Neural progenitor cell (in vitro differentiated cells): ENCODE data around the gene ARHGAP23. TPM values are rescaled to one million over a fixed set of nuclear protein-coding genes. Genes with fewer than 3 reads are reported as not detected.

Experiments used
- DNase-seq: peaks from one replicate; pipeline ENCODE4 v3.0.0-alpha.2; 2016; ENCODE audit warnings: low spot score
- H2AFZ ChIP-seq: fragments of 200-600 bp; sonication (generic); replicated peaks from 2 replicates; pipeline ENCODE4 v1.6.1; 2016; ENCODE audit warnings: antibody characterized with exemption
- H3F3A ChIP-seq: fragments of 200-600 bp; sonication (generic); 2 replicates; pipeline ENCODE4 v1.6.1; 2016; ENCODE audit warnings: antibody characterized with exemption, low read depth
- H3K27ac ChIP-seq: fragments of 200-600 bp; sonication (generic); 2 replicates; pipeline ENCODE4 v1.5.1; 2016; ENCODE audit warnings: mild to moderate bottlenecking
- H3K27me3 ChIP-seq: fragments of 200-600 bp; sonication (generic); 2 replicates; pipeline ENCODE4 v1.6.1; 2016; ENCODE audit warnings: mild to moderate bottlenecking, moderate library complexity
- H3K36me3 ChIP-seq: fragments of 200-600 bp; sonication (generic); 2 replicates; pipeline ENCODE4 v1.5.1; 2016
- H3K4me1 ChIP-seq: fragments of 200-600 bp; sonication (generic); 2 replicates; pipeline ENCODE4 v1.6.1; 2016; ENCODE audit warnings: mixed run types
- H3K4me2 ChIP-seq: fragments of 200-600 bp; sonication (generic); 2 replicates; pipeline ENCODE4 v1.6.1; 2016
- H3K4me3 ChIP-seq: fragments of 200-600 bp; sonication (generic); 2 replicates; pipeline ENCODE4 v1.5.1; 2016
- H3K79me2 ChIP-seq: fragments of 200-600 bp; sonication (generic); 2 replicates; pipeline ENCODE4 v1.6.1; 2016; ENCODE audit warnings: low read depth
- H3K9ac ChIP-seq: fragments of 200-600 bp; sonication (generic); 2 replicates; pipeline ENCODE4 v1.6.1; 2016
- H3K9me3 ChIP-seq: fragments of 200-600 bp; sonication (generic); 2 replicates; pipeline ENCODE4 v1.5.1; 2016; ENCODE audit warnings: low read depth
- H4K20me1 ChIP-seq: fragments of 200-600 bp; sonication (generic); 2 replicates; pipeline ENCODE4 v1.6.1; 2016; ENCODE audit warnings: low read depth
- H3K27ac Mint-ChIP-seq: 3 replicates; pipeline ENCODE4 v1.8.0; 2021; ENCODE audit warnings: mixed read lengths
- H3K27me3 Mint-ChIP-seq: 2 replicates; pipeline ENCODE4 v1.8.0; 2022; ENCODE audit warnings: low read depth, mild to moderate bottlenecking, inconsistent platforms, moderate library complexity, mixed read lengths; ENCODE audit not compliant: insufficient read depth
- H3K36me3 Mint-ChIP-seq: 3 replicates; pipeline ENCODE4 v1.8.0; 2021; ENCODE audit warnings: mixed read lengths
- H3K4me1 Mint-ChIP-seq: 3 replicates; pipeline ENCODE4 v1.8.0; 2021; ENCODE audit warnings: mixed read lengths
- H3K4me3 Mint-ChIP-seq: 3 replicates; pipeline ENCODE4 v1.8.0; 2021; ENCODE audit warnings: mild to moderate bottlenecking, moderate library complexity, mixed read lengths
- H3K9me3 Mint-ChIP-seq: 3 replicates; pipeline ENCODE4 v1.8.0; 2020; ENCODE audit warnings: mixed read lengths
- EZH2 ChIP-seq: fragments of 200-600 bp; sonication (generic); IDR thresholded peaks from 2 replicates; pipeline ENCODE4 v1.6.1; 2017; ENCODE audit warnings: antibody characterized with exemption, mild to moderate bottlenecking, moderate library complexity
- EZH2phosphoT487 ChIP-seq: fragments of 200-600 bp; sonication (generic); IDR thresholded peaks from 2 replicates; pipeline ENCODE4 v1.6.1; 2017; ENCODE audit warnings: antibody characterized with exemption
- total RNA-seq: library from RNA; depleted of rRNA; stranded (reverse); fragments of >200 nt; gene quantifications from 2 replicates; pipeline ENCODE4 v1.2.3, GENCODE V29; 2015; ENCODE audit warnings: low replicate concordance
- TF ChIP-seq, protein P1 (sequence below): fragments of 200-600 bp; sonication (generic); IDR thresholded peaks from 2 replicates; pipeline ENCODE4 v1.5.1; 2017; ENCODE audit warnings: antibody characterized with exemption, mild to moderate bottlenecking

Gene ARHGAP23
- total RNA-seq, 1 donor from 2014 or later = 6.1 TPM

DNA sequence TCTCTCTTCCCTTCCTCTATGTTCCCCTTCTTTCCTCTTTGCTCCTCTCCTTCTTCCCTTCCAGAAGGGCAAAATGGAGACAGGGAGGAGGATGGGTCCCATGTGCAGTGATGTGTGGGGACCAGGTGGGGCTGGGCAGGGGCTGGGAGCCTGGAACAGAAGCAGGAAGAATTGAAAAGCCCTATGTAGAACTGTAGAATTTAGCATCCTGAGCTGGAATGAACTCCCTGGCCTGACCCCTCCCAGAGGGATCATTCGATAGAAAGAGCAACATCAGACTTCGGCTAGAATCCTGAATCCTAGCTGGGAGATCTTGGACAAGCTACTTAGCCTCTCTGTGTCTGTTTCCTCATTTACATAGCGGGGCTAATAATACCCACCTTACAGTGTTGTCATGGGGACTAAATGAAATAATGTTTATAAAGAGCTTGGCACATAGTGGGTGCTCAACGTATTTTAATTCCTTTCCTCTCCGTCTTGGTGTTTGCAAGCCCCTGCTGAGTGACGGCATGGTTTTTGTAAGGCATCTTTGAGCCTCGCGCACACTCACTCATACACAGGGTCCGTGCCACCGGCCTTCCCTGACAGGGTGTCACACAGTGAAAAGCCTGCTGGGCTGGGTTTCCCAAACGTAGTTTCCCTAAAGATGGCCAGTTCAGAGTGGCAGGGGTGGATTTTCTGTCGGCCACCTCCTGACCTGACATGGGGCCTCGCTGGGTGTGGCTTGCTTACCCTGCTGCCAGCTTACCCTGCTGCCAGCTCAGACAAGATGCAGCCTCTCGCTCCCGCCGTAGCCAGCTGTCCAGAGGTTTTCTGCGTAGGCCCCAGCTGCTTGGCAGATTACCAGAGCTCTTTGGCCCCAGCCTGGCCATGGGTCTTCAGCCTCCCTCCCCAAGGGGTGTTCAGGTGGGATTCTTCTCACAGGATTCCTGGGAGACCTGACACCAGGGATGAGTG lies 6.1 kb upstream of the ARHGAP23 start:
- Histone ChIP-seq H3K27ac (no peak overlapping the region), H3K4me2 (peak overlapping the region; percentile 97), H3F3A (peaks cover 36% of the 10 kb centered on the region), H3K36me3 (no peaks in the 10 kb centered on the region), H3K4me1 (peaks cover 48% of the 10 kb centered on the region), H4K20me1 (no peaks in the 10 kb centered on the region), H2AFZ (peak overlapping the region; percentile 79), H3K27me3 (peaks cover 38% of the 10 kb centered on the region), H3K9me3 (no peaks in the 10 kb centered on the region), H3K79me2 (no peaks in the 10 kb centered on the region), H3K9ac (no peak overlapping the region), H3K4me3 (no peak overlapping the region)
- peaks cover 42% of the 10 kb centered on the region for H3K4me1 Mint-ChIP-seq
- H3K27ac Mint-ChIP-seq = peak overlapping the region; percentile 21
- H3K4me3 Mint-ChIP-seq = peak overlapping the region; percentile 46
- no peaks in the 10 kb centered on the region for H3K36me3 Mint-ChIP-seq
- no peak for DNase-seq
- H3K27me3 Mint-ChIP-seq = peaks cover 30% of the 10 kb centered on the region
- no peaks in the 10 kb centered on the region for H3K9me3 Mint-ChIP-seq
- TF ChIP-seq EZH2 (no peak), EZH2phosphoT487 (no peak)
- TF ChIP-seq, protein P1, sequence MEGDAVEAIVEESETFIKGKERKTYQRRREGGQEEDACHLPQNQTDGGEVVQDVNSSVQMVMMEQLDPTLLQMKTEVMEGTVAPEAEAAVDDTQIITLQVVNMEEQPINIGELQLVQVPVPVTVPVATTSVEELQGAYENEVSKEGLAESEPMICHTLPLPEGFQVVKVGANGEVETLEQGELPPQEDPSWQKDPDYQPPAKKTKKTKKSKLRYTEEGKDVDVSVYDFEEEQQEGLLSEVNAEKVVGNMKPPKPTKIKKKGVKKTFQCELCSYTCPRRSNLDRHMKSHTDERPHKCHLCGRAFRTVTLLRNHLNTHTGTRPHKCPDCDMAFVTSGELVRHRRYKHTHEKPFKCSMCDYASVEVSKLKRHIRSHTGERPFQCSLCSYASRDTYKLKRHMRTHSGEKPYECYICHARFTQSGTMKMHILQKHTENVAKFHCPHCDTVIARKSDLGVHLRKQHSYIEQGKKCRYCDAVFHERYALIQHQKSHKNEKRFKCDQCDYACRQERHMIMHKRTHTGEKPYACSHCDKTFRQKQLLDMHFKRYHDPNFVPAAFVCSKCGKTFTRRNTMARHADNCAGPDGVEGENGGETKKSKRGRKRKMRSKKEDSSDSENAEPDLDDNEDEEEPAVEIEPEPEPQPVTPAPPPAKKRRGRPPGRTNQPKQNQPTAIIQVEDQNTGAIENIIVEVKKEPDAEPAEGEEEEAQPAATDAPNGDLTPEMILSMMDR = no peak

DNA sequence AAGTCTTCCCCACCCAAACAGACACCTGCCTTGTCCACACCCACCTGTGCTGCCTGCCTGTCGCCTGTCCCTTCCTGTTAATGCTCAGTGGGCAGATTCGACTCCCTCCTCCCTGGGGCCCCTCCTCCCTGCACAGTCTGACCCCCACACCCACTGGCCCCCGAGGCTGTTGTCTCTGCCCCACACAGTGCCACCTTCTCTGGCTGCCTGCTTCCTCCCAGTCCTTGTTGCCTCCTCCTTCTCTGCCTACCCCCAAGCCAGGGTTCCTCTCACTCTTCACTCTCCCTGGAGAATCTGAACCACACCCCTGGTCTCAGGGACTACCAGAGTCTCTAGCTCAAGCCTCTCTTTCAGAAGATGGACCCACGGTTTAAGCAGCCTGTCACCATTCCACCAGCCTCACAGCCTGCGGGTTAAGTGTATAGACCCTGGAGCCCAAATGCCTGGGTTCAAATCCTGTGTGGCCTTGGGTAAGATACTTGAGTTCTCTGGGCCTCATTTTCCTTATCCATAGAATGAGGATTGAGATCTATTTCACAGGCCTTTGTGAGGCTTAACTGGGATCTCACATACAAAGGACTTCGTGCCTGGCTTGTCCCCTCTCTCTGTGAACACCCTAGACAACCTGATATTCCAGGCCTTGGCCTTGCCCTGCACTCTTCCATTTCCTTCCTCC lies 3.8 kb upstream of the ARHGAP23 start:
- TF ChIP-seq EZH2phosphoT487 (no peak), EZH2 (no peak)
- TF ChIP-seq, protein P1 = no peak
- Mint-ChIP-seq H3K27me3 (peaks cover 29% of the 10 kb centered on the region), H3K4me3 (no peak overlapping the region), H3K36me3 (no peaks in the 10 kb centered on the region), H3K27ac (no peak overlapping the region), H3K9me3 (no peaks in the 10 kb centered on the region), H3K4me1 (peaks cover 41% of the 10 kb centered on the region)
- Histone ChIP-seq H3K27ac (no peak overlapping the region), H2AFZ (no peak overlapping the region), H3K9ac (no peak overlapping the region), H4K20me1 (no peaks in the 10 kb centered on the region), H3K4me3 (no peak overlapping the region), H3F3A (peaks cover 36% of the 10 kb centered on the region), H3K4me2 (no peak overlapping the region), H3K36me3 (no peaks in the 10 kb centered on the region), H3K27me3 (peaks cover 26% of the 10 kb centered on the region), H3K9me3 (no peaks in the 10 kb centered on the region), H3K79me2 (no peaks in the 10 kb centered on the region), H3K4me1 (peaks cover 45% of the 10 kb centered on the region)
- DNase-seq = no peak

DNA sequence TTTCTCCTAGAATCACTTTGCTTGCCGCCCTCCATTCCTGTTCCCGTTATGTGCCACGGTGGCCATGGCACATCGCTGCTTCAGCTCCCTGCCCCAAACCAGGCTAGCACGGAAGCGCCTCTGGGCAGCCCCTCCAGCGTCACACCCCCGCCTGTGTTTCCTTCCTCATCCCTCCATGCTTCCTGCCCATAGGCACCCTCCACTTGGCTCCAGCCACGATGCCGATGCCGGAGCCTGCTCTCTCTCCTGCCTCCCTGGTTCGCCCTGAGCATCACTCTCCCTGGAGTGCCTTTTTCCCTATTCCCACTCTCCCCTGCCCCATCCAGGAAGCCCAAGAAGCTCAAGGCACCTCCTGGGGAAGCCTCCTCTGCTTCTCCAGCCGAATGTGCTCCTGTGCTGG lies 3.2 kb upstream of the ARHGAP23 start:
- Histone ChIP-seq H3K27me3 (peaks cover 20% of the 10 kb centered on the region), H4K20me1 (no peaks in the 10 kb centered on the region), H3K9ac (no peak overlapping the region), H2AFZ (no peak overlapping the region), H3K27ac (no peak overlapping the region), H3F3A (peaks cover 41% of the 10 kb centered on the region), H3K9me3 (no peaks in the 10 kb centered on the region), H3K4me1 (peaks cover 44% of the 10 kb centered on the region), H3K79me2 (no peaks in the 10 kb centered on the region), H3K36me3 (no peaks in the 10 kb centered on the region), H3K4me3 (no peak overlapping the region), H3K4me2 (no peak overlapping the region)
- Mint-ChIP-seq H3K4me1 (peaks cover 41% of the 10 kb centered on the region), H3K27me3 (peaks cover 29% of the 10 kb centered on the region), H3K27ac (no peak overlapping the region), H3K36me3 (no peaks in the 10 kb centered on the region), H3K4me3 (no peak overlapping the region), H3K9me3 (no peaks in the 10 kb centered on the region)
- no peak for DNase-seq
- TF ChIP-seq EZH2 (no peak), EZH2phosphoT487 (no peak)
- TF ChIP-seq, protein P1 = no peak
